Measurements from ENCODE around the gene HOXC6. TPM values are rescaled to one million over a fixed set of nuclear protein-coding genes. Genes with fewer than 3 reads are reported as not detected.

Gene HOXC6
- total RNA-seq, 4 donors from 2014 or later: 0.21 to 1.1 (median 0.30) TPM; not detected in 1

DNA sequence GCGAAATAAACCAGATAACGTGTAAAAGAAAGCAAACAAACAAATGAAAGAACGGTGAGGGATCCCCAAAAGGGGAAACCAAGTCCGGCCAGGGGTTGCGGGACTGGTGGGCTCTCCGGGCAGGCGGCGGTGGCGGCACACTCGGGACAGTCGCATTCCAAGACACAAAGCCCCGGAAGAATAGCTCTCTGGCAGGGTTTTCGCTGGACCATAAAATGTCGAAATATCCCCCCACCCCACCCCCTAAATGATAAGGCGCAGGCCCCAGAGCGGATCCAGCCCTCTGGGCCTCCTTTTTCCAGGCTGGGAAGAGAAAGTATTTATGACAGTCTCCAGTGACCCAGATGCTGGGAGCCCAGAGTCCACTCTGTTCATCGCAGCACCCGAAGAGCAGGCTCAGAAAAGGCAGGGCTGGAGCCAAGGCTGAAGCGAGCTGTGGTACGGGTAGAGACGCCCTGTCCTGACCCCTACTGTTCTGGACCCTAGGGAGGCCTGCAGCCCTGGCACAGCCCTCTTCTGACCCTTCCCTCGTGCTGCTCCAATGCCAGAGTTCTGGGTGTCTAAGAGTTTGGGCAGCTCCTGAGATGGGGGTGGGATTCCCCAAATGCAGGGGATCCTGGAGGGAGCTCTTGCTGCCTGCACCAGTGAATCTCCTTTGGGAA lies 21.6 kb upstream of the HOXC6 start:
- no peak for DNase-seq
- Histone ChIP-seq H3K27me3 (peaks cover 5 to 100% (median 59%) of the 10 kb centered on the region in 4 donors), H3K9me3 (no peaks in the 10 kb centered on the region), H3K36me3 (no peaks in the 10 kb centered on the region), H3K27ac (no peak overlapping the region), H3K4me3 (peak overlapping the region in 3 of 4 donors; percentile 20 to 53 (median 30)), H3K4me1 (peaks cover 8 to 36% (median 17%) of the 10 kb centered on the region in 3 donors)
- intact Hi-C loops (cut with DNase I): loop anchor here (5.0 kb wide), 1 partner anchor 196 kb away; no protein-coding TSS in a partner anchor
- 24 to 47% methylated on average over 11 to 18 of the region's 22 CpGs for WGBS, 2 donors
- TF ChIP-seq CTCF (IDR thresholded peaks at IDR 0.05) (no peak), POLR2A (IDR thresholded peaks at IDR 0.05) (no peak)

DNA sequence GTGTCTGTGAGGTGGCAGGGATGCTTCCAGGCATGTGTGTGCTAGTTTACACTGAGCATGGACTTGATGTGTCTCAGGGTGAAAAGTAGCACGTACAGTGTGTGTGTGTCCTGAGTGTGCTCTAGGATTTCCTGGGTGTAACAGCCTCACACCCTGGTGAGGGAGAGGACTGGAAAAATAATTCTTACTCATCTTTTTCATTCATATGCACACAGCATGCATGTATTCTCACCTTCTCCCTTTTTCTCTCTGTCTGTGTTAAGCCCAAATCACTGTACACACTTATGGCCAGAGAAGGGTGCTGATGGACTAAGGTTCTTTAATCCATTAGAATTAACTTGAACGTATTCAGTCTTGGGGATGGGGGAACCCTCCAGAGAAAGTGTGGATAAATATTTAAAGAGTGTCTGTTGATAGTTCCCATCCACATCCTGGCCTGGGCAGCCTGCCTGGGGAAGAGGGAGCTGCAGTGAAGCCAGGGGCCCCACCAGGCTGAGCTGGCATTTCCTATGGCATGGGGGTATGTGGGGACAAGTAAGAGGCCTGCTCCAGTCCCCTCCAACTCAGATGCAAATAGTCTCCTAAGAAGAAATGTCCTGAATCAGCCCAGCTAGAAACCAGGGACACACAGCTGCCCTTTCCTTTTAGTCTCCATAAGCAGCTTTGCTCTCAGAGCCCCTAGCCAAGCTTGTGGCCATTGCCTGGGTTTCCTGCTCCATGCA lies 20.5 kb upstream of the HOXC6 start:
- peaks cover 5 to 100% (median 56%) of the 10 kb centered on the region in 4 donors for H3K27me3 ChIP-seq
- no peak for TF ChIP-seq POLR2A (IDR thresholded peaks at IDR 0.05)
- no peak for TF ChIP-seq CTCF (IDR thresholded peaks at IDR 0.05)
- peaks cover 8 to 36% (median 17%) of the 10 kb centered on the region in 3 donors for H3K4me1 ChIP-seq
- no peaks in the 10 kb centered on the region for H3K36me3 ChIP-seq
- intact Hi-C loops (cut with DNase I): loop anchor here (5.0 kb wide), 1 partner anchor 195 kb away; no protein-coding TSS in a partner anchor
- H3K4me3 ChIP-seq: no peak overlapping the region
- H3K9me3 ChIP-seq: no peaks in the 10 kb centered on the region
- WGBS, 2 donors: 58 to 62% methylated on average over 2 of the region's 2 CpGs
- no peak overlapping the region for H3K27ac ChIP-seq
- DNase-seq: no peak

- WGBS, 2 donors: 30 to 80% methylated on average over 1 to 2 of the region's 2 CpGs
- no peak for TF ChIP-seq POLR2A (IDR thresholded peaks at IDR 0.05)
- no peak for TF ChIP-seq CTCF (IDR thresholded peaks at IDR 0.05)
- no peaks in the 10 kb centered on the region for H3K36me3 ChIP-seq
- no peak overlapping the region for H3K4me3 ChIP-seq
- intact Hi-C loops (cut with DNase I): loop anchor here (5.0 kb wide), 1 partner anchor 194 kb away; no protein-coding TSS in a partner anchor
- peaks cover 5 to 100% (median 56%) of the 10 kb centered on the region in 4 donors for H3K27me3 ChIP-seq
- no peak overlapping the region for H3K27ac ChIP-seq
- peaks cover 8 to 36% (median 17%) of the 10 kb centered on the region in 3 donors for H3K4me1 ChIP-seq
- no peaks in the 10 kb centered on the region for H3K9me3 ChIP-seq
- no peak for DNase-seq
Measured at GRCh38 chr12:54008260-54008552, 20.0 kb upstream of the HOXC6 start.

GRCh38 chr12:54009171-54010052 lies 18.8 kb upstream of the HOXC6 start:
- intact Hi-C loops (cut with DNase I): loop anchor here (5.0 kb wide), 1 partner anchor 193 kb away; no protein-coding TSS in a partner anchor
- Histone ChIP-seq H3K9me3 (no peaks in the 10 kb centered on the region), H3K4me1 (peaks cover 8 to 39% (median 19%) of the 10 kb centered on the region in 3 donors), H3K36me3 (no peaks in the 10 kb centered on the region), H3K27me3 (peaks cover 9 to 100% (median 54%) of the 10 kb centered on the region in 4 donors), H3K27ac (no peak overlapping the region), H3K4me3 (peak overlapping the region; percentile 18 to 58 (median 34))
- no peak for DNase-seq
- WGBS, 2 donors: 2 to 12% methylated on average over 10 to 17 of the region's 51 CpGs
- TF ChIP-seq CTCF (IDR thresholded peaks at IDR 0.05) (no peak), POLR2A (IDR thresholded peaks at IDR 0.05) (no peak)

All from esophagus squamous epithelium (tissue), 5 donors.